Measurements from ENCODE around the gene MAZ.

MAZ gene

DNA sequence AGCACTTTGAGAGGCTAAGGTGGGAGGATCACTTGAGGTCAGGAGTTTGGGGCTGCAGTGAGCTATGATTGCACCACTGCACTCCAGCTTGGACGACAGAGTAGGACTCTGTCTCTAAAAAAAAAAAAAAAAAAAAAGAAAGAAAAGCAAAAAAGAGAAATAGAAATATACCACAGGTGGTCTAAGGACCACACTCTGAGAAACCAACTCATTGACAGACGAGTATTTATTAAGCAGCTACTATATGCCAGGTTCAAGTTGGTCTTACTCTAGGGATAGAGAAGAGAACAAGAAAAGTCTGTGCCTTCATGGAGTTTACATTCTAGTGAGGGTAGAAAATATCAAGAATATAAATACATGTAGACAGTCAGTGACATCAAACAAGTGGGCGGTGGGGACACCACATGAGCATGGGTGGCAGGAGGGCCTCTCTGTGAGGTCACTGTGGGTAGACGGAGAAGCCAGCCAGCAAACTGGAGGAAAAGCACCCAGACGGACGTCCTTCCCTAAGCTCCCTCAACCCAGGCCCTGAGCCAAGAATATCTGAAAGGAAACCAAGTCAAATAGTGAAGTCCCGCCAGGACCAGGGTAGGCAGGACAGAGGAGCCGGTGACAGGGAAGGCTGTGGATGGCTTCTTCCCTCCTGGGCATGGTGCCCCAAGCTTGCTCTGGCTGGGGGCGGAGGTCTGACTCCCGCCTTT is 52.0 kb downstream of the MAZ start:
- FAIRE-seq = no peak

DNA sequence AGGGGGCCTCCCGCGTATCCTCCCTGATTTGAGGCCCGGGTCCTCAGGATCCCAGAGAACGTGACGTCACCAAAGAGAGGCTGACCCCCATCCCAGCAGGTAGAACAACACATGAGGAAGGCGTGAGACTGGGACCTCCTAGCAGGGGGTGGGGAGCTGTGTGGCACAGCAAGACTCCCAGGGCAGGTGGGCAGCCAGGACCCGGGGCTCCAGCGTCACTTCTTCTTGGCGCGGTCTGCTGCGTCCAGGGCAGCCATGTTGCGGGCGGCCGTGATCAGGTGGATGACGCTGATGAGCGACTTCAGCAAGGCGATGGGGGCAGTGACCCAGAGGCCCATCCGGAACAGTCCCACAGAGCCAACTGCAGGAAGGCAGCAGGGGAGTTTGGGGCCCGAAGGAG is 52.6 kb downstream of the MAZ start:
- no peak for FAIRE-seq

DNA sequence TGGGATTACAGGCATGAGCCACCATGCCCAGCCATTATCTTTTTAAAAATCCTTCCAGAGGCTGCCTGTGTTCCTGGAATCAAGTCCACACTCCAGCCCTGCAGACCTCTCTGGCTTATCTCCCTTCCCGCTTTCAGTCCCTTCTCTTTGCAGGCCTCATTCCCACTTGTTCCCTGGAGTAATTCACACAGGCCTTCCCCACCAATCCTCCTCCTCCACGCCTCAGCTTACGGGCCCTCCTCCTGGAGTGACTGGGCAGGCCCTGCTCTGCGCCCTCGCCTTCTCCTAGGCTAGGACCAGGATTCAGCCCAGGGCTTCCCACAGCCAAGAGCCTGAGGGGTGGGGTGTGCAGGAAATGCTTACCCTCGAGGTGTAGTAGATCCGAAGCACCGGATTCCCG is 53.9 kb downstream of the MAZ start:
- FAIRE-seq = no peak

Data from colon (tissue), 2 donors.